ENCODE data around the gene TEX14.
"Not testable (repeated sequence)": the region's sequence is repeated elsewhere in the genome, so short reads cannot be mapped to it uniquely, and the experiment has no call there.

TEX14 gene

GRCh38 chr17:58606934-58607333 lies 84.9 kb downstream of the TEX14 start:
- no peaks in the 10 kb centered on the region for H3K9me3 Mint-ChIP-seq
- no peaks in the 10 kb centered on the region for H3K27me3 Mint-ChIP-seq
- H3K4me1 Mint-ChIP-seq, result peaks cover 11% of the 10 kb centered on the region
- ATAC-seq, result no peak
- no peak overlapping the region for H3K27ac Mint-ChIP-seq
- no peaks in the 10 kb centered on the region for H3K36me3 Mint-ChIP-seq
- H3K4me3 Mint-ChIP-seq, result no peak overlapping the region

DNA sequence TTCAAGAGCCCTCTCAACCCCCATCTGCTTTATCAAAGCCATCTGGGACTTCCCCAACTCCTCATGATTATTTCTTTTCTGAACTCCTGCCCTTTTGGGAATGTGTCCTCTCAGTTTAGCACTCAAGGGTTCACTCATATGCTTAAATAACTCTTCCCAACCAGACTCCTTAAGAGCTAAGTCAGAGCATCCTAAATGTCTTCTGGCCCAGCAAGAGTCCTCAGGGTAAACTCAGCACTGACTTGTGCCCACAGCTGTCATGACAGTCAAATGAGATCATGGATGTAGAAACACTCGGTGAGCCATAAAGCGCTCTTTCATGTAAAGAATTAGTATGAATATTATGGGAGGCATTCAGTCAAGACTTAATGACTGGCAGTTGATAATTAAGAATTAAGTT lies 85.9 kb downstream of the TEX14 start:
- no peaks in the 10 kb centered on the region for H3K9me3 Mint-ChIP-seq
- no peak for ATAC-seq
- no peaks in the 10 kb centered on the region for H3K36me3 Mint-ChIP-seq
- peak overlapping the region; percentile 5 for H3K27ac Mint-ChIP-seq
- H3K27me3 Mint-ChIP-seq, result no peaks in the 10 kb centered on the region
- no peak overlapping the region for H3K4me3 Mint-ChIP-seq
- peaks cover 11% of the 10 kb centered on the region for H3K4me1 Mint-ChIP-seq

DNA sequence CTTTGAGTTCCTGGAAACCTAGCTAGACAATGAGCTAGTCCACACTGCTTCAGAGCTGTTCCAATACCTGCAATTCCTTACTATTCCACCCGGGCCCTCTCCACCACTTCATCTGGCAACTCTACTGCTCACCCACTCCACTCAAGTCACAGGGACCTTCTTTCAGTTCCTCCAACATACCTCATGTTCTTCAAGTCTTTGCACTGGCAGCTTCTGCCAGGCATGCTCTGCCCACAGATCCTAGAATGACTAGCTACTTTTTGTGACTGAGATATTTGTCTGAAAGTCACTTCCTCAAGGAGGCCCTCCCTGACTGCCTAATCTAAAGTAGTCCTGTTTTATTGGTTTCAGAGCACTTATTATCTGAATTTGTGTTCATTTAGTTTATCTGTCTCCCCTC lies 86.4 kb downstream of the TEX14 start:
- H3K4me1 Mint-ChIP-seq, result peaks cover 11% of the 10 kb centered on the region
- H3K27me3 Mint-ChIP-seq, result no peaks in the 10 kb centered on the region
- H3K4me3 Mint-ChIP-seq, result no peak overlapping the region
- no peaks in the 10 kb centered on the region for H3K36me3 Mint-ChIP-seq
- peak overlapping the region; percentile 5 for H3K27ac Mint-ChIP-seq
- peak; percentile 90 for ATAC-seq
- H3K9me3 Mint-ChIP-seq, result no peaks in the 10 kb centered on the region

DNA sequence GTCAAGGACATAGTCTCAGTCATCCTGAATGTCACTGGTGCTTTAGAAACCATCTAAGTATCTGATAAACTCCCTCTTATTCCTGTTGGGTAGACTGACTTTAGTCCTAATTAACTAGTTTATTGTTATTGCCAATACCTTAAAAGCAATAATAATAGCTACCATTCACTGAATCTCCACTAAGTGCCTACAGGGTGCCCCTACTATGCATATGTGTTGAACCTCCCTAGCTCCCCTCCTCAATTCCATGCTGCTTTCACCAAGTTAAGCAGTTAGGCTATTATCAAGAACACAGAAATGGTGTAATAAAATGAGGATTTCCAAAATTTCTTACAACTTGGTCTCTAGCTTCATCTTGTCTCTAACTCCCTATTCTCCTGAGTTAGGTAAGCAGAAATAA lies 89.9 kb downstream of the TEX14 start:
- peaks cover 11% of the 10 kb centered on the region for H3K4me1 Mint-ChIP-seq
- H3K27me3 Mint-ChIP-seq, result no peaks in the 10 kb centered on the region
- H3K9me3 Mint-ChIP-seq, result no peaks in the 10 kb centered on the region
- ATAC-seq, result no peak
- H3K27ac Mint-ChIP-seq, result no peak overlapping the region
- no peak overlapping the region for H3K4me3 Mint-ChIP-seq
- no peaks in the 10 kb centered on the region for H3K36me3 Mint-ChIP-seq

DNA sequence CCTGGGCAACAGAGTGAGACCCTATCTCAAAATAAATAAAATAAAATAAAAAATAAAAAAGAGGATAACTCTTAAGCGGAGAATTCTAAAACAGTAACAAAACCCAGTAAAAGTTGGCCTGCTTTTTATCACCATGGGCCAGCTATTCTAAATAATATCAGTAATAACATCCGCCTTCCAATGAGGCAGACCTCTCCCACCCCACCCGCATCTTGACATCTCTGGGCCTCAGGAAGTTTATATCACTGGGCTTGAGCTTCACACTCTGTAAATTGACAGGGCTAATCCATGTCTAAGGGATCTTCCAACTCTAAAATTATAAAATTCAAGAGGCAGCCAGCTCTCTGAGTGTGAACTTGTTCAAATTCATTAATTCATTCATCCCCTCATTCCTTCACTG lies 94.5 kb downstream of the TEX14 start:
- Mint-ChIP-seq H3K36me3 (no peaks in the 10 kb centered on the region), H3K9me3 (no peaks in the 10 kb centered on the region), H3K4me1 (no peaks in the 10 kb centered on the region), H3K27me3 (no peaks in the 10 kb centered on the region), H3K27ac (no peak overlapping the region), H3K4me3 (no peak overlapping the region)
- no peak for ATAC-seq

DNA sequence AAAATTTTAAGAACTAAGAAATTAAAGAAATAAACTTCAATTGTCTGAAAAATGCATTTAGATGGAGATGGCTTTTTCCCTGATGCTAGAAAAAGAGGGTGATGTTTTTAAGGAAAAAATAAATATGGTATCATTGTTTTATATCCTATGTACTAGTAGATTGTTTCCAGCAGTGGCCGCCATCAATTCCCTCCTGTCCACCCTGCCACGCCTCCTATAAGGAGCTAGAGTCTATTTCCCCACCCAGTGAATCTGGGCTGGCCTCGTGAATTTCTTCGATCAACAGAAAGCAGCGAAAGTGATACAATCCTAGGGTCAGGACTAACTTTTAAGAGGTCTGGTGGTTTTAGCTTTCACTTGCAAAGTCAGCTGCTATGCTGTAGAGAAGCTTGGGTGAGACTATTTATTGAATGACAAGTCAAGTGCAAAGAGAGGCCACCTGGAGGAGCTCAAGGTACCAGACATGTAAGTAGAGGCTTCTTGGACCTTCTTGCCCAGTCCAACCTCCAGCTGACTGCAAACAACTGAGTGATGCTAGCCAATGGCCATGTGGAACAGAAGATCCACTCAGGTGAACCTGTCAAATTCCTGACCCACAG lies 96.6 kb downstream of the TEX14 start:
- no peak overlapping the region for H3K27ac Mint-ChIP-seq

DNA sequence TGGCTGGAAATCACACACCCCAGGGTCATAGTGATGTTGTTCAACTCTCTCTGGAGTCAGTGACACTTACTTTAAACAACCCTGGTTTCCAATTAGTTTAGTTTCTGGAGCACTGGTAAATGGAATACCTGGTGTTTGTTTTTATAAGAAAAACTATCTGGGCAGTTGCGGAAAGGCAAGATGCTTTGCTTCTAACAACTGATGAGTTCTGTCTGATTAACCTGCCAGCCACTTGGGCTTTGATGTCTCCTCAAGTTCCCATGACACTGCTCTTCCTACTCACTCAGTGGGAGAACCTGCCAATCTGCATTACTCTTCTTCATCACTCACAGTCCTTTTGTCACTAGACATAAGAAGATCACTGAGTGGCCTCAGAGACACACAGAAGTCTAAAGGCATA lies 98.7 kb downstream of the TEX14 start:
- H3K27me3 Mint-ChIP-seq, result no peaks in the 10 kb centered on the region
- H3K4me1 Mint-ChIP-seq, result no peaks in the 10 kb centered on the region
- no peak overlapping the region for H3K4me3 Mint-ChIP-seq
- H3K27ac Mint-ChIP-seq, result no peak overlapping the region
- no peaks in the 10 kb centered on the region for H3K9me3 Mint-ChIP-seq
- no peak for ATAC-seq
- no peaks in the 10 kb centered on the region for H3K36me3 Mint-ChIP-seq

More for the DNA sequence above, 96.6 kb downstream of the TEX14 start:
- no peaks in the 10 kb centered on the region for H3K4me1 Mint-ChIP-seq
- H3K27me3 Mint-ChIP-seq, result no peaks in the 10 kb centered on the region
- H3K36me3 Mint-ChIP-seq, result no peaks in the 10 kb centered on the region
- H3K4me3 Mint-ChIP-seq, result no peak overlapping the region
- ATAC-seq, result no peak
- H3K9me3 Mint-ChIP-seq, result no peaks in the 10 kb centered on the region

DNA sequence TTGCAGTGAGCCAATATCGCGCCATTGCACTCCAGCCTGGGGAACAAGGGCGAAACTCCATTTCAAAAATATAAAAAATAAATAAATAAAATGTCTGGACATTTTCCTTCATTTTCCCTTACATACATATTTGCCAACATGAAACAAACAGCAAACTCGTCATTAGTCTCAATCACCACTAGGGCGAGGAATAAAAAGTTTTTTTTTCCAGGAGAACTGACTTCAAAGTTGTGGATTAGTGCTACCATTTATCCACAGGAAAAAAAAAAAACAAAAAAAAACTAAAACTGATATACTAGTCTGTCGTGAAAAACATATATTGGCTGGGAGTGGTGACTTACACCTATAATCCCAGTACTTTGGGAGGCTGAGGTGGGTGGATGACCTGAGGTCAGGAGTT lies 100.4 kb downstream of the TEX14 start:
- no peak overlapping the region for H3K4me3 Mint-ChIP-seq
- no peak for ATAC-seq

GRCh38 chr17:58590377-58590776 lies 101.5 kb downstream of the TEX14 start:
- H3K36me3 Mint-ChIP-seq, result no peaks in the 10 kb centered on the region
- no peak overlapping the region for H3K27ac Mint-ChIP-seq
- H3K4me3 Mint-ChIP-seq, result no peak overlapping the region
- H3K4me1 Mint-ChIP-seq, result peaks cover 6% of the 10 kb centered on the region
- H3K27me3 Mint-ChIP-seq, result no peaks in the 10 kb centered on the region
- no peaks in the 10 kb centered on the region for H3K9me3 Mint-ChIP-seq
- ATAC-seq, result no peak

More for the DNA sequence above, 100.4 kb downstream of the TEX14 start:
- no peaks in the 10 kb centered on the region for H3K27me3 Mint-ChIP-seq
- no peak overlapping the region for H3K27ac Mint-ChIP-seq
- H3K36me3 Mint-ChIP-seq, result no peaks in the 10 kb centered on the region
- no peaks in the 10 kb centered on the region for H3K9me3 Mint-ChIP-seq
- H3K4me1 Mint-ChIP-seq, result peaks cover 6% of the 10 kb centered on the region

DNA sequence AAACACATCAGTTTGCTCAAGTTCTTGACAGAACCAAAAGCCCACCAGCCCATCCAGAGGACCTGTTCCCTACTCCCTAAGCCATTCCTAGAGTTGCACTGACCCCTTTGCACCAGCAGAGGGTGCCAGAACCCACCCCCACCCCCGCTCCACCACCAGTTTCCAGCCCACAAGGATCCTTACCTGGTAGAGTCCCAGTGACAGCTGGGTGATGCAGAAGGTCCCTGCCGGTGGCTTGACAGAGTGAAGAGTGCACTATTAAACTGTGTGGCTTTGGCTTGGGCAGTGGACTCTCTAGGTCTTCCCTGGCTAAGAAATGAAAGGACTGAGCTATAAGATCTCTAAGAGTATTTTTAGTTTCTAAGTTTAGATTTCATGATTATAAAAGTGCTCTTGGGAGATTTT lies 104.1 kb downstream of the TEX14 start:
- Mint-ChIP-seq H3K4me3 (no peak overlapping the region), H3K27ac (no peak overlapping the region), H3K36me3 (no peaks in the 10 kb centered on the region), H3K9me3 (no peaks in the 10 kb centered on the region), H3K27me3 (no peaks in the 10 kb centered on the region), H3K4me1 (peaks cover 6% of the 10 kb centered on the region)
- ATAC-seq, result peak; percentile 71

DNA sequence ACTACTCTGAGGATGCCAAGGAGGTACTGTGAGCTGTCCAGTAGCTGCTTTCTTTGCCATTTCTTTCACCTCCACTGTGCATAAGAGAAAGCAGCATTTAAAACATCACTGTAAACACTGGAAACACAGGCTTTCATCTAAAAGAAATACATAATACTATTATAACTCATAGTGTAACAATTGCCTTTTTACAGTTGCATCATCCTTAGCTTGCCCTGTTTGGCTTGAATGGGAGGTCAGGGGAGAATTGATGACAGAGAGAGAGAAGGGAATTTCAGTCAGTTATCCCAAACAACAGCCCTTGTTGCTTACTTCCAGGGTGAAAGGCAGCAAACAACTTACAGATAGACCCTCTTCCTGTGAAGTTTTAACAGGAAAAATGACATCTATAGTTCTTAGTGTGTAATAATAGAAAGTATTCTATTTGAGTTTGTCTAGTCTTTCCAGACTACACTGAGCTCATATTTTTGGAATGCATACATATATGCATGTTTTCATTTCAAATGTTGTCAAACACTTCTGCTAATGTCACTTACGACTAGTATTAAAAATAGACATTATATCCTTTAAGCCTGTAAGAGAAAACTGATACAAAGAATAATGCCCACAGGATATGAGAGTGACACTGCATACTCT lies 105.7 kb downstream of the TEX14 start:
- Mint-ChIP-seq H3K27ac (no peak overlapping the region), H3K27me3 (no peaks in the 10 kb centered on the region), H3K36me3 (no peaks in the 10 kb centered on the region), H3K4me1 (peaks cover 6% of the 10 kb centered on the region), H3K4me3 (no peak overlapping the region), H3K9me3 (no peaks in the 10 kb centered on the region)
- no peak for ATAC-seq

DNA sequence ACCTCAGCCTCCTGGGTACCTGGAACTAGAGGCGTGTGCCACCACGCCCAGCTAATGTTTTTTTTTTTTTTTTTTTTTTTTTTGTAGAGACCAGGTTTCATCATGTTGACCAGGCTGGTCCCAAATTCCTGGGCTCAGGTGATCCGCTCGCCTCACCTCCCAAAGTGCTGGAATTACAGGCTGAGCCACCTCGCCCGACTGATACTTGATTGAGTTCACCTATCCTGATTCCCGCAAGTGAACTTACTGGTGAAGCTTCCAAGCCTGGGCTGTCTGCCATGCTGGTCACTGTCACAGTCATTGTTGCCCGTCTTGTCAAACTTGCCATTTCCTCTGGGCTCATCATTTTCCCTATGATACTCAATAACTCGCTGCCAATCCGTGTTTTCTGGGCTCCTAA lies 106.3 kb downstream of the TEX14 start:
- H3K4me3 Mint-ChIP-seq, result no peak overlapping the region
- no peaks in the 10 kb centered on the region for H3K36me3 Mint-ChIP-seq
- no peak for ATAC-seq
- no peaks in the 10 kb centered on the region for H3K27me3 Mint-ChIP-seq
- no peaks in the 10 kb centered on the region for H3K9me3 Mint-ChIP-seq
- no peak overlapping the region for H3K27ac Mint-ChIP-seq
- H3K4me1 Mint-ChIP-seq, result peaks cover 6% of the 10 kb centered on the region

DNA sequence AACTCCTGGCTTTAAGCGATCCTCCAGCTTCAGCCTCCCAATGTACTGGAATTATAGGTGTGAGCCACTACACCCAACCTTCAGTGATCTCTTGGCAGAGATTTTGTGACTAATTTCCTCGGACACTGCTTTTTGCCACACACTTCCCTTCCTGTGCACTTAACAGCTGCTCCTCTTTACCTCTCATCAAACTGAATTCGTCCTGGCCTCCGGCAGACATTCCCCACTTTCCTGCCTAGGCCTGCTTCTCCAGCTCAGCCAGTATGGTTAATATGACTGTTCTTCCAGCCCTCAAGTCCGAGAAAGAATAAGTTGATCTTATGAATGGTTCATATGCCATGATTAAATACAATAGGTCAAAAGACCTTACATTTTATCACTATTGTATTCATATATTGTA lies 108.4 kb downstream of the TEX14 start:
- no peak overlapping the region for H3K4me3 Mint-ChIP-seq
- ATAC-seq, result no peak
- H3K27ac Mint-ChIP-seq, result no peak overlapping the region

GRCh38 chr17:58582718-58583117 lies 109.1 kb downstream of the TEX14 start:
- H3K4me1 Mint-ChIP-seq, H3K36me3 Mint-ChIP-seq, ATAC-seq, H3K27me3 Mint-ChIP-seq, H3K4me3 Mint-ChIP-seq, H3K27ac Mint-ChIP-seq, H3K9me3 Mint-ChIP-seq: not testable (repeated sequence)

More for the DNA sequence above, 108.4 kb downstream of the TEX14 start:
- Mint-ChIP-seq H3K36me3 (no peaks in the 10 kb centered on the region), H3K9me3 (no peaks in the 10 kb centered on the region), H3K4me1 (peaks cover 6% of the 10 kb centered on the region), H3K27me3 (no peaks in the 10 kb centered on the region)

DNA sequence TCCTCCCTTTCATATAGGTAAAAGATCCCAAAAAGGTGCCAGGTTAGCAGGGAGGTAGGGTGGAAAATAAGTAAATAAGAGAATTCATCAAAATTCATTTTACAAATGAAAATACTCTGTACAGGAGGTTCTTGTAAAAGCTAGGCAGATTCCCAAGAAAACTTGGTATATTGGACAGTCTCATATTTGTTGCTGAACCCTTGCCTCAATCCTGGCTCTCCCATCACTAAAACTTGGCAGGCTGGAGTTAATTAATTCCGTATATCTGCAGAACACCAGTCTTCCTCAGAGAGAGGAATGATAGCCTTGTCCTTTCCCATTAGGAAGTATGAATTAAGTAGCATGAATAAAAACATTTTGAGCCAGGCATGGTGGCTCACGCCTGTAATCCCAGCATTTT lies 111.2 kb downstream of the TEX14 start:
- H3K4me1 Mint-ChIP-seq, result no peaks in the 10 kb centered on the region
- no peak overlapping the region for H3K27ac Mint-ChIP-seq
- no peaks in the 10 kb centered on the region for H3K27me3 Mint-ChIP-seq
- H3K36me3 Mint-ChIP-seq, result no peaks in the 10 kb centered on the region
- ATAC-seq, result no peak
- H3K4me3 Mint-ChIP-seq, result no peak overlapping the region
- no peaks in the 10 kb centered on the region for H3K9me3 Mint-ChIP-seq

- ATAC-seq, result no peak
- no peak overlapping the region for H3K4me3 Mint-ChIP-seq
- no peak overlapping the region for H3K27ac Mint-ChIP-seq
- H3K36me3 Mint-ChIP-seq, result no peaks in the 10 kb centered on the region
- no peaks in the 10 kb centered on the region for H3K27me3 Mint-ChIP-seq
- H3K4me1 Mint-ChIP-seq, result no peaks in the 10 kb centered on the region
- no peaks in the 10 kb centered on the region for H3K9me3 Mint-ChIP-seq
Measured at GRCh38 chr17:58577696-58578095, 114.1 kb downstream of the TEX14 start.

All from stimulated activated memory B cell treated with anti-CD40 and anti-IgM and Interleukin-4, amounts not matched to agents 10 μg/mL and 1 μg/mL and 100 μg/mL, for 72 hours (primary cell).